ENCODE measurements around the gene ATL2.

ATL2 gene

GRCh38 chr2:38409156-38410102 is 32.4 kb upstream of the ATL2 start:
- Histone ChIP-seq H3K9me3 (ENCODE audit: severe bottlenecking) (peaks cover 24% of the 10 kb centered on the region), H3K27me3 (ENCODE audit: insufficient read depth, low read depth, severe bottlenecking) (no peaks in the 10 kb centered on the region), H3K27ac (no peak overlapping the region), H3K4me3 (ENCODE audit: low read depth, low read length) (no peak overlapping the region), H3K36me3 (no peaks in the 10 kb centered on the region)
- no peak for DNase-seq
- no peak for TF ChIP-seq CTCF (IDR thresholded peaks at IDR 0.05; ENCODE audit: low read depth, low read length)

- DNase-seq = no peak
These were observed 30.1 kb upstream of the ATL2 start for GRCh38 chr2:38407111-38407682.

GRCh38 chr2:38406597-38407110 is 29.6 kb upstream of the ATL2 start:
- DNase-seq = no peak

More at GRCh38 chr2:38407111-38407682, 30.1 kb upstream of the ATL2 start:
- no peaks in the 10 kb centered on the region for H3K27me3 ChIP-seq (ENCODE audit: insufficient read depth, low read depth, severe bottlenecking)
- no peak for TF ChIP-seq CTCF (IDR thresholded peaks at IDR 0.05; ENCODE audit: low read depth, low read length)
- H3K36me3 ChIP-seq = no peaks in the 10 kb centered on the region
- H3K27ac ChIP-seq = no peak overlapping the region
- peaks cover 14% of the 10 kb centered on the region for H3K9me3 ChIP-seq (ENCODE audit: severe bottlenecking)
- no peak overlapping the region for H3K4me3 ChIP-seq (ENCODE audit: low read depth, low read length)

GRCh38 chr2:38405917-38406596 is 29.0 kb upstream of the ATL2 start:
- Histone ChIP-seq H3K27ac (no peak overlapping the region), H3K4me3 (ENCODE audit: low read depth, low read length) (no peak overlapping the region), H3K9me3 (ENCODE audit: severe bottlenecking) (peaks cover 10% of the 10 kb centered on the region), H3K27me3 (ENCODE audit: insufficient read depth, low read depth, severe bottlenecking) (no peaks in the 10 kb centered on the region), H3K36me3 (no peaks in the 10 kb centered on the region)
- TF ChIP-seq CTCF (IDR thresholded peaks at IDR 0.05; ENCODE audit: low read depth, low read length) = no peak
- no peak for DNase-seq

More at GRCh38 chr2:38406597-38407110, 29.6 kb upstream of the ATL2 start:
- Histone ChIP-seq H3K27ac (no peak overlapping the region), H3K9me3 (ENCODE audit: severe bottlenecking) (peaks cover 10% of the 10 kb centered on the region), H3K27me3 (ENCODE audit: insufficient read depth, low read depth, severe bottlenecking) (no peaks in the 10 kb centered on the region), H3K4me3 (ENCODE audit: low read depth, low read length) (no peak overlapping the region), H3K36me3 (no peaks in the 10 kb centered on the region)
- no peak for TF ChIP-seq CTCF (IDR thresholded peaks at IDR 0.05; ENCODE audit: low read depth, low read length)

GRCh38 chr2:38400513-38400912 is 23.4 kb upstream of the ATL2 start:
- no peak for TF ChIP-seq CTCF (IDR thresholded peaks at IDR 0.05; ENCODE audit: low read depth, low read length)
- H3K9me3 ChIP-seq (ENCODE audit: severe bottlenecking) = peaks cover 12% of the 10 kb centered on the region
- H3K27ac ChIP-seq = no peak overlapping the region
- H3K4me3 ChIP-seq (ENCODE audit: low read depth, low read length) = no peak overlapping the region
- no peaks in the 10 kb centered on the region for H3K36me3 ChIP-seq
- DNase-seq = no peak
- H3K27me3 ChIP-seq (ENCODE audit: insufficient read depth, low read depth, severe bottlenecking) = no peaks in the 10 kb centered on the region

Data from WERI-Rb-1 (cell line).